Neural cell (in vitro differentiated cells): Measurements from ENCODE around the gene NCOA5.

Experiments
- EZH2 ChIP-seq: fragments of 200-600, 300-800 bp; shearing (Covaris generic), sonication (generic); IDR thresholded peaks from 2 replicates; pipeline ENCODE4 v1.6.1; 2014; ENCODE audit warnings: antibody characterized with exemption, low read length, borderline replicate concordance, mild to moderate bottlenecking; ENCODE audit not compliant: insufficient read depth, poor library complexity, severe bottlenecking
- MXI1 ChIP-seq: fragments of 450-650 bp; conservative IDR thresholded peaks from 2 replicates; pipeline ENCODE4 v1.6.1; 2014; ENCODE audit warnings: antibody characterized with exemption, mild to moderate bottlenecking; ENCODE audit not compliant: poor library complexity, severe bottlenecking
- POLR2AphosphoS5 ChIP-seq: IDR thresholded peaks from 2 replicates; pipeline ENCODE4 v1.6.1; 2012
- RAD21 ChIP-seq: fragments of 450-650 bp; conservative IDR thresholded peaks from 2 replicates; pipeline ENCODE4 v1.6.1; 2014; ENCODE audit warnings: antibody characterized with exemption, mild to moderate bottlenecking, moderate library complexity
- SMC3 ChIP-seq: fragments of 450-650 bp; conservative IDR thresholded peaks from 2 replicates; pipeline ENCODE4 v1.6.1; 2014; ENCODE audit warnings: antibody characterized with exemption, mild to moderate bottlenecking, moderate library complexity; ENCODE audit not compliant: poor library complexity
- TAF1 ChIP-seq: IDR thresholded peaks from 2 replicates; pipeline ENCODE4 v1.6.1; 2012; ENCODE audit warnings: low read depth
- TF ChIP-seq, protein P1 (sequence below): fragments of 450-650 bp; IDR thresholded peaks from 2 replicates; pipeline ENCODE4 v1.5.1; 2014; ENCODE audit warnings: antibody characterized with exemption, mild to moderate bottlenecking, moderate library complexity; ENCODE audit not compliant: poor library complexity, severe bottlenecking

- TF ChIP-seq, protein P1, sequence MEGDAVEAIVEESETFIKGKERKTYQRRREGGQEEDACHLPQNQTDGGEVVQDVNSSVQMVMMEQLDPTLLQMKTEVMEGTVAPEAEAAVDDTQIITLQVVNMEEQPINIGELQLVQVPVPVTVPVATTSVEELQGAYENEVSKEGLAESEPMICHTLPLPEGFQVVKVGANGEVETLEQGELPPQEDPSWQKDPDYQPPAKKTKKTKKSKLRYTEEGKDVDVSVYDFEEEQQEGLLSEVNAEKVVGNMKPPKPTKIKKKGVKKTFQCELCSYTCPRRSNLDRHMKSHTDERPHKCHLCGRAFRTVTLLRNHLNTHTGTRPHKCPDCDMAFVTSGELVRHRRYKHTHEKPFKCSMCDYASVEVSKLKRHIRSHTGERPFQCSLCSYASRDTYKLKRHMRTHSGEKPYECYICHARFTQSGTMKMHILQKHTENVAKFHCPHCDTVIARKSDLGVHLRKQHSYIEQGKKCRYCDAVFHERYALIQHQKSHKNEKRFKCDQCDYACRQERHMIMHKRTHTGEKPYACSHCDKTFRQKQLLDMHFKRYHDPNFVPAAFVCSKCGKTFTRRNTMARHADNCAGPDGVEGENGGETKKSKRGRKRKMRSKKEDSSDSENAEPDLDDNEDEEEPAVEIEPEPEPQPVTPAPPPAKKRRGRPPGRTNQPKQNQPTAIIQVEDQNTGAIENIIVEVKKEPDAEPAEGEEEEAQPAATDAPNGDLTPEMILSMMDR = no peak
- TF ChIP-seq TAF1 (no peak), EZH2 (no peak), MXI1 (no peak), RAD21 (no peak), POLR2AphosphoS5 (no peak), SMC3 (no peak)
These were observed 18.7 kb upstream of the NCOA5 start for GRCh38 chr20:46108435-46108841.
